HG03108 (cell line): ENCODE measurements around the gene TGM5.
A peak's percentile ranks its signal among the peaks of the same experiment; 100 is the strongest.
"Not testable (repeated sequence)": the region's sequence is repeated elsewhere in the genome, so short reads cannot be mapped to it uniquely, and the experiment has no call there.

ENCODE experiments used
- ATAC-seq: cut with Tn5 transposase; IDR thresholded peaks from one replicate; pipeline ENCODE4 v1.9.1; 2021; ENCODE audit warnings: moderate library complexity; ENCODE audit not compliant: unreplicated experiment

Gene TGM5

DNA sequence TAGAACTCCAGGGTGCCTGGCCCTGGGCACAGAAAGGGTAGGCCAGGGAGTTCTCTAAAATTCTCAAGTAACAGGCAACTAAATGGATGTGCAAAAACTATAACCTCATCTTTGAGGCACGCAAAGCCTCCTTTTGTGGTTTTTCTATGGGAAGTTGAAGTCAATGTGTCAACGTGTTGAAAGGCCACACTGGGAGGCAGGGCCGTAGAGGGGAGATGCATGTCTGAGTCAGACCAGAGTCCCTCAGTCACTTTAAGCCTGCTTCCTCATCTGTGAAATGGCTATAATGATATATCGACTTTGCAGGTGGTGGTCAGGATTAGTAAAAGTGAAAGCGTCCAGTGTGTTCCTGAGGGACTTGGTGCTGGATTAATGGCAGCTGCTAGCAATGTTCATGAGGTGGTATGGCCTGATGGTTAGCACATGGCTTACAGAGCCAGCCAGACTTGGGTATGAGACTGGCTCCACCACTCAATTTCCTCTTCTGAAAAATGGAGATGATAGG lies 17.0 kb downstream of the TGM5 start:
- ATAC-seq = peak; percentile 32

DNA sequence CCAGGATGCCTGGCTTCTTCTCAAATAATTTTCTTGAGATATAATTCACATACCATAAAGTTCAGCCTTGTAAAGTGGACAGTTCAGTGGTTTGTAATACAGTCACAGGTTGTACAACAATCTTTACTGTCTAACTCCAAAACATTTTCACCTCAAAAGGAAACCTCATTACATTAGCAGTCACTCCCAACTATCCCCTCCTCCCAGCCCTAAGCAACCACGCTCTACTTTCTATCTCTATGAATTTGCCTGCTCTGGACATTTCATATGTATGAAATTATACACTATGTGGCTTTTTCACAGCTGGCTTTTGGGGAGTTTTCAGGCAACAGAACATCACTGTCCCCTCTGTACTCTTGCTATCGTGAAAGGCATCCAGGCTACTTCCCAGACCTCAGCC lies 17.5 kb downstream of the TGM5 start:
- ATAC-seq = peak; percentile 2

DNA sequence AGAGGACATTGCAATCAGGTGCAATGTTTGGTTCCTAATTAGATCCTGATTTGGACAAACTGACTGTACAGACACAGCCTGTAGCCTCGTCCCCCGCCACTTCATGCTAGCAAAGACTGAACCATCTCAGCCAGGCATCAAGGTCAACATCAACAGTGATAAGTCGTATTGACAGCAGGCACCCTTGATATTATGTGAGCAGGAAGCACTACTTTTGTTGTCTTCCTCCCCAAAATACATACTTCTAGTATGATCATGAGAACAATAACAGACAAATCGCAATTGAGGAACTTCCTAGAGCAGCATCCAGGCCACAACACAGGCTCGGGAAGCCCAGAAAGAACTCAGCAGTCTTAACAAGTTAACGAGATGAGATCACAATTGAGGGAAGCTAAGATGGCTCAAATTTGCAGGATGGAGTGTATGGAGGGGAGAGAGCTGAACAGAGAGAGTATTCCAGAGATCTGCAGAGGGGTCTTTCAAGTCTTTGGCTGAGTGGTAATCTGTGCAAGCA lies 20.4 kb downstream of the TGM5 start:
- ATAC-seq = no peak

DNA sequence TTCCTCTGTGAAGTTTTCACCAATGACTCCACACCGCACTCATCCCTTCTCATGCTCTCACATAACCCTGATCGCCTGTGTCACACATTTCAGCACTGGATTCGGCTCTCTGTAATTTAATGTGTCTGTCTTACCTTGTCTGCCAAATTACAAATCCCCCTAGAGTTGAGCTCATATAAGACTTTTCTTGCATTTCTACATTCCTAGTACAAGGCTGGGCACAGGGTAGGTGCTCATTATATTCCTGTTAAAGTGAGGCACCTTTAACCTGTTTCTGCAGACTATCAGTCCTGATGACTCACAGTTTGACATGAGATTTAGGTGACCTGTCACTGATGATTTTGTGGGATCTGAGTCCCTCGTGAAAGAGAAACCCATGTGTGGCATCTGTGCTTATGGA lies 22.6 kb downstream of the TGM5 start:
- no peak for ATAC-seq

DNA sequence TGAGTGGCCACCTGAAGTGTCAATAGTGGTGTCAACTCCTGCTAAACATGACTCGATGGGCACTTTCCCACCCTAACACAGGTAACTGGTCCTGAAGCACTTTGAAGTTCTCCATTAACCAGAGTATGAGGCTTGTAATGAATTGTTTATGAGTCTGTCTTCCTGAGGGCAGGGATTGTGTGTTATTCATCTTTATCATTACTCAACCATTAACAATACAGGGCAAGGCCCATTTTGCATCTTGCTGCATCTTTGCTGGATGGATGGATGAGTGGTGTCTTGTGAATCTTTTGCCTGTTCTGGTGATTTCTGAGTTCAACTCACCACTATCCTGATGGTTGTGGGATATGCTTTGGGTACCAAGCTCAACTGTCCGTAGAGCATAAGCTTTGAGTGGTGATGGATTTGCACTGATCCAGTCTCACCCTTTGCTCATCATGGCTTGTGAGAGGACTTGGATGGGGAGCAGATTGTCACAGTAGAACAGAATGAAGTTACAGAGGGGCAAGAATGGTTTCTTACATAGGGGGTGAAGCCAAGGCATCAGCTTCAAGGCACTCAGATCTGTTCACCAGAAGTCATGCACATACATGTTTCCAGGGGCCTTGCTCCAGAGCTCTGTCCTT lies 23.6 kb downstream of the TGM5 start:
- ATAC-seq = no peak

DNA sequence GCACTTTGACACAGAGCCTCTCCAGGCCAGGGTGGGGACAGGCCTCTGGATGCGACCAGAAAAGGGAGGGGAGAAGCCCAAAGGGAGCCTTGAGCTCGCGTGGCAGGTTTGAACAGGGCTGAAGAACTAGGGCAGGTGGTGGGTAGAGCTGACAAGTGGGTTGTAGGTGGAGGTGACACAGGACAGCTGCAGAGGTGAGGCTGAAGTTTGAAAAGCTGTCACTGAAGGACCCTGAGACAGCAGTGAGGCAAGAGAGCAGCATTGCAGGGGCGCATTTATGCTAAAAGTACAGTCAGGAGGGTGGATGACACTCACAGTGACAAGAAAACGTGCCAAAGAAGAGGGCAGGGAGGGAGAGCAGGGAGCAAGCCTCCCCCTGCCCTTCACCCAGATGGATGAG lies 24.1 kb downstream of the TGM5 start:
- ATAC-seq = no peak

DNA sequence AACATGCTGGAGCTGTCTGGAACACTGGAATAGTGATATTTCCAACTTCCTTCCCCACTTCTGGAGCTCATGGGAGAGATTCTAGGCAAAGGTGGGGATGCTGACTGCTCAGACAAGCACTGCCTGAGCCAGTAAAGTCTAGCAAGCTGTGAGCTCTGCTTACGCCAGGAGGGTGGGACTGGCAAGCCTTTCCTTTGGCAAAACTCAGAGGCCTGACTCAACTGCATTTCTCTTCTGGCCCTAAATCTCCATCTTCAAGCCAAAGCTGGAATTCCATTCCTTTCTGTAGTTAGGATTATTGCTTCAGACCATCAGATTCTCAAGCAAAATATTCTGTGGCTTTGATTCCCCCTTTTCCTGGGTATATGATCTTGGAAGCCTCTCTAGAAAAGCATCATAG lies 25.6 kb downstream of the TGM5 start:
- no peak for ATAC-seq

DNA sequence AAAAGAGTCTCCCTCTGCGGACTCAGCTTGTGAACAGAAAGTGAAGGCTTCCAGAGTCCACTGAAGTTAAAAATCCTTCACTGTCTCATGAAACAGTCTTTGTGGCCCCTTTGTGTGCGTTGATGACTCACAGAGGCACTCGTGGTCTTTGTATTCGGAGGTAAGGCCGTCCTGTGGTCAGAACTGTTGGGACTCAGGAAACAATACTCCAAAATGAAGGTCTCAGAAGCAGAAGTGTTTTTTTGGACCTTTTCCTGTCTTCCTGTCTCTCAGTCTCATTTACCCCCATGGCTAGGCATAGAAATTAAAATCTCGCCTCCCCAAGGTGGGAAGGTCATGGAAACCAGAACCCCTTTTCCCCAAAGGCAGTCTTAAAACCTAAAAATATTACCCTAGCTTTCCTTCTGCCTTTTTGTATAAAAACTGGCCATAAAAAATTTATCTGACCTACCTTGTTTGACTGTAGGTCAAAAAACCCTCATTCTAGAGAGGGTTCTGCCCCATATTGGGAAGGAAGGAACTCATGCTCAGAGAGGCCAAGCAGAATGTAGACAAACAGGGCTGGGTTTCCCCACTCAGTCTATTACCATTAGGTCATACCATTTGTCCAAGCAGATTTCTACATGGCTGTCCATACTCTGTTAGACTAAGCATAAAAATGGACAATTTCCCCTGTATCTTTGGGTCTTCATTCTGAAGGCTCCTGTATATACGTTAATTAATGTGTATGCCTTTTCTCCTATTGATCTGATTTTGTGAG lies 26.8 kb downstream of the TGM5 start:
- no peak for ATAC-seq

DNA sequence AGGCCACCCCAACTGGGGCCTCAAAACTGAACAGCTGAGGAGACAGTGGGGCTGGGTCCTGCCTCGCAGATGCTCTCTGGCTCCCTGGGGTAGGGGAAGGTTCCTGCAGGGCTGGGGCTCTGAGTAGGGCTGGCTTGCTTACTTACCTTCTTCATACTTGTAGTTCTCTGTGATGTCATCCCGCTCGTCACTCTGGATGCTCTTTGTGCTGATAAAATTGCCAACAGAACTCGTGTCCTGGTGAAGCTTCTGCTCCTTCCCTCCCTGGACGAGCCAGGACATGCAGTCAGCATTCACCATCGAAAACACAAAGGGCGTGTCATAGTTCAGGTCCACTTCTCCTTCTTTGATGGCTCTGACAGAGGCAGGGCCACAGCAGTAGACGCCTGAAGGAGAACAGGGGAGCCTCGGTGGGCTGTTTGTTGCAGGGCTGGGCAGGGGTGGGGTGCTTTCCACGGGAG lies 28.0 kb downstream of the TGM5 start:
- no peak for ATAC-seq

DNA sequence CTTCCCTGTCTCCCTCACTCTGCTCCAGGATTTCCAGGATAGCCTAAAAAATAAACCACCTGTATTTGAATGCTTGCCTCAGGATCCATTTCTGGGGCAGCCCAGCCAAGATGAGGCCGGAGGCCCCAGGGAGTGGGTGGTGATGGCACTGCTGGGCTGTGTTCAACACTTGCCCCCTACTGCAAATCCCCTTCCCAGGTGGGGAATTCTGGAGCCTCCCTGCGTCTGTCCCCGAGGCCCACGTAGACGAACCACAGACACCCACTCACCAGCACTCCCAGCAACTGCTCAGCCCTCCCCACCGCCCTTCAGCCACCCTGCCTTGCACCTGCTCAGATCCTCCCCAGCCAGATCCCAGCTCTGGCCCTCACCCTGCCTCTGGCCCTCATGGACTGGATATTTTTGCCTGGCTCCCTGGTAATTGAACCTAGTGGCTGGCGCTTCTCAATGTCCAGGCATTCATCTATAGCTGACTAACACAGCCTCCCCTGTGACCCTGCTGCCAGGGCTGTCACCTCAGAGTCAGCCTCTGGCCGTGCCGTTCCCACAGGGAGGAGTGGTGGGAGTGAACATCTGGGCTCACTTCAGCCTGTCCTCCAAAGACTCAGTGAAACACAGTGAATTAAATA lies 28.8 kb downstream of the TGM5 start:
- no peak for ATAC-seq

DNA sequence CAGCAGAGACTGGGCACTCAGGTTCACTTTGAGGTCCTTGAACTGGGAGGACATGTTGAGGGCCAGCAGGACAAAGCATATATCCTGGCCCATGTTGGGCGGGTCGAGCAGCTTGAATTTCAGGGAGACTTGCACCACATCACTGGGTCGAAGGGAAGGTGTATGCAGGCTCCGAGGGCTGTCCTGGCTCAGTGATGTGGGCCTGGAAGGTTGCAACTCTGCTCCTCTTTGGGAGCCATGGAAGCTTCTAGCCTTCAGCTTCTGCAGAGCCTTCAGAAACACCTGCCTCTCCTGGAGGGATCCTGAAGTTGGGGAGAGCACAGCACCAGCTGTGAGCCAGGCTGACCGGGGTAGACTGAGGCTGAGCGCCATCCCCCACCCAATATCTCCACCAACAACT lies 31.2 kb downstream of the TGM5 start:
- no peak for ATAC-seq

DNA sequence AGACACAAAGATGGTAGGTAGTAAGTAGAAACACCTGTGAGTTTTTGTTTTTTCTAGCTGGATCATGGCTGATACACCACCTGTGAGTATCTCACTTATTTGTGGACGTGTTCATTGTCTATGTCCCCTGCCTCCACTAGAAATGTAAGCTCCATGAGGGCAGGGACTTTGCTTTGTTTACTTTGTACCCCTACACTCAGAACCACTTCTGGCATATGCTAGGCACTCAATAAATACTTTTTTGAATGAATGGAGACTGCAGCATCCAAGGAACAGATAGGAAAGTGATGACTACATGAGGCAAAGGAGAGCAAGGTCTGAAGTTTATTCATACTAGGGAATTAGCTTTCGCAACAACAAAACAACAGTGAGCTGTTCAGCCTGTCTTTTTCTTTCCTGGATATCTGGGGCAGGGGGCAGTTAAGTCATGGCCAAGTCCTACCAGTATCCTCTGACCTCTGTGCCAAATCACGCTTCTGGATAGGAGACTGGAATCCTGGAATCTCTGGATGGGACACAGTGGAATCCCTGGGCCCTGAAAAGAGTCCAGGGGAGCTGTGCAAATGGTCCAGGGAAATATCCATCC lies 34.3 kb downstream of the TGM5 start:
- no peak for ATAC-seq

DNA sequence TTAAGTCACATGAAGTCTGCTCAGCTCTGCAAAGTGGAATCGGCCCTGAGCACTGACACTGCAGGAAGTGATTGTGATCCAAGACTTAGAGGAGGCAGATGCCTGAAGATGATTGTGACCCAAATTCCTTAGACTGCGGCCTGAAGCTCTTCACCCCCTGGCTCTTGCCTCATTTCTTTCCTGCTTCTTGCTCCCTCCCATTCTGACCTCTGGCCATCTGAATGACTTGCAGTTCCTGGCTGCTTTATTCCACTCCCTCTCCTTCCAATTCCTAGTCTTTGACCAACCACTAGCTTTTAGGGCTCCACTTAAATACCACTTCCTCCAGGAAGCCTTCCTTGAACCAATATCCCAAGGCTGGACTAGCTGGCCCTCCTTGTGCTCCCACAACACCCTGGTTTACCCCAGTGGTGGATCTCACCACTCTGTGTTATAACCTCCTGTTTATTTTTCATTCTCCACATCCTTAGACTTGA lies 36.0 kb downstream of the TGM5 start:
- no peak for ATAC-seq

DNA sequence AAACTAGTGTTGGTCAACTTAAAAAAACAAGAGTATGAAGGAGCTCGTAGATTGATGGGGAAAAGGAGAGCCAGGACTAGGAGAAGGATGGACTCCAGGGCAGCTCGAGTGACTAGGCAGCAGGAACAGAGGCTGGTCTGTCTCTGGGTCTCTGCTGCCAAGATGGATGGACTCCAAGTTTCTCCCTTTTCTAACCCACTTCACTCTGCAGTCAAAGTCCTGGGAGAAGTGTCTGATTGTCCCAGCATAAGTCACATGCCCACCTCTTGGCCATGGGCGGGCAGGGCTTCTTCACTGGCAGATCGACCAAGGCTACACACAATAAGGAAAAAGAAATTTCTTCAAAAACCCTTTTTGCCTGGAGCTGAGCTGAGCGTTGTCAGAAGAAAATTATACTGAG lies 36.8 kb downstream of the TGM5 start:
- ATAC-seq = no peak

DNA sequence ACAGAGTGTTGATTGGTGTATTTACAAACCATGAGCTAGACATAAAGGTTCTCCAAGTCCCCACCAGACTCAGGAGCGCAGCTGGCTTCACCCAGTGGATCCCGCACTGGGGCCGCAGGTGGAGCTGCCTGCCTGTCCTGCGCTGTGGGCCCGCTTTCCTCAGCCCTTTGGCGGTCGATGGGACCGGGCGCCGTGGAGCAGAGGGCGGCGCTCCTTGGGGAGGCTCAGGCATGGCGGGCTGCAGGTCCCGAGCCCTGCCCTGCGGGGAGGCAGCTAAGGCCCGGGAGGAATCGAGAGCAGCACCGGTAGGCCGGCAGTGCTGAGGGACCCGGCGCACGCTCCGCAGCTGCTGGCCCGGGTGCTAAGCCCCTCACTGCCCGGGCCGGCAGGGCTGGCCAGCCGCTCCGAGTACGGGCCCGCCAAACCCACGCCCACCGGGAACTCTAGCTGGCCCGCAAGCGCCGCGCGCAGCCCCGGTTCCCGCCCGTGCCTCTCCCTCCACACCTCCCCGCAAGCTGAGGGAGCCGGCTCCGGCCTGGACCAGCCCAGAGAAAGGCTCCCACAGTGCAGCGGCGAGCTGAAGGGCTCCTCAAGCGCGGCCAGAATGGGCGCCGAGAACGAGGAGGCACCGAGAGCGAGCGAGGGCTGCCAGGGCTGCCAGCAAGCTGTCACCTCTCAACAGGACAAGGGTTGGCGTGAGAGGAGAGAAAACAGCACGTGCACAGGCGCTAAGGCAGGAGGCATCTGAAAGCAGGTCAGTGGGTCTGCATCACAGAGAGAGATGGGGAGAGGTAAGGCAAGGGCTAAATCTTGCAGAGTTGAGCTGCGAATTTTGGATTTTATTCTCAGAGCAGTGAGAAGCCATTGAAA lies 40.1 kb downstream of the TGM5 start:
- no peak for ATAC-seq

DNA sequence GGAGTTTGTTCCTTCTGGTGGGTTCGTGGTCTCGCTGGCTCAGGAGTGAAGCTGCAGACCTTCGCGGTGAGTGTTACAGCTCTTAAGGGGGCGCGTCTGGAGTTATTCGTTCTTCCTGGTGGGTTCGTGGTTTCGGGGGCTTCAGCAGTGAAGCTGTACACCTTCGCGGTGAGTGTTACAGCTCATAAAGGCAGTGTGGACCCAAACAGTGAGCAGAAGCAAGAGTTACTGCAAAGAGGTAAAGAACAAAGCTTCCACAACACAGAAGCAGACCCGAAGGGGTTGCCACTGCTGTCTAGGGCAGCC lies 40.8 kb downstream of the TGM5 start:
- not testable (repeated sequence) for ATAC-seq

DNA sequence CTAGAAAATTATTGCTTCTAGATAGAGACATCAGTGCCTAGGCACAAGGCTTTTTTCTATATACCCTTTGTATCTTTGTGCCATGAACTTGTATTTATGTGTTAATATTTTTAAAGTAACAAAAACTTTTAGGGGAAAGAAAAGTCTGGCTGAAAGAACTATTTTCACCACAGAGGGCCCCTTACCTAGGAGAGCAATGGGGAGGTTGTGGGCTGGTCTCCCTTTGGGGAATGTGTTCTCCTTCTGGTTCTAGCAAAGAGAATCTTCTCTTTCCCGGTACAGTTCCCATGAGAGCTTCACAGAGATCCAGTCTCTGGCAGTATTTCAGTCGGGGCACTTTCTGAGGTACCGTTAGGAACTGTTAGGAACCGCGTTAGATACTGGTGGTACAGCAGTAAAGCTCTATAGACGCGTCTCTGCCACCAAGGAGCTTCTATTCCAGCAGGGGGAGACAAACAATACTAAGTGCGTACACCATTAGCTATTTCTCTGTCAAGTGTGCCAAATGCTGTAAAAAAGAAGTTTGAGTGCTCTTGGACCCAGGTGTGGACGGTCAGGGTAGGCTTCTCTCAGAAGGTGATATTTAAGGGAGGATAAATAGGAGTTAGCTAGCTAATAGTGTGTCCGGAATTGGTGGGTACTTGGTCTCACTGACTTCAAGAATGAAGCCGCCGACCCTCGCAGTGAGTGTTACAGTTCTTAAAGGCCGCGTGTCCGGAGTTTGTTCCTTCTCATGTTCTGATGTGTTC lies 41.4 kb downstream of the TGM5 start:
- no peak for ATAC-seq

DNA sequence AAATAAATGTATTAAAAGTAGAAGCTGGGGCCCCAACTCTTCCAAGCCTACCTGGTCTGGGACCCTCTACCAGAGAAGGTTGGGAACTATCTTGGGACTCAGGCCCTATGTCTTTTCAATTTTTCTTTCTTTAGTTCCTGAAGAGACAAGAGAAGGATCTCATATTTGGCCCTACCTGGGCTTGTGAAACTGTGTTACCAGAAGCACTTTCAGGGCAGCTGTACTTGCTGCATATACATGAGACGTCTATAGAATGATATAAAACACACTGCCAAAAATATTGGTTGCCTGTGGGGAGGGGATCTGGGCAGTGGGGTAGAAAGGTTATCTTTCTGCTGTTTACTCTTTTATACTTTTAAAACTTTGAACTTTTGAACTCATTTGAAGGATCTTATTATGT lies 45.3 kb downstream of the TGM5 start:
- ATAC-seq = no peak

DNA sequence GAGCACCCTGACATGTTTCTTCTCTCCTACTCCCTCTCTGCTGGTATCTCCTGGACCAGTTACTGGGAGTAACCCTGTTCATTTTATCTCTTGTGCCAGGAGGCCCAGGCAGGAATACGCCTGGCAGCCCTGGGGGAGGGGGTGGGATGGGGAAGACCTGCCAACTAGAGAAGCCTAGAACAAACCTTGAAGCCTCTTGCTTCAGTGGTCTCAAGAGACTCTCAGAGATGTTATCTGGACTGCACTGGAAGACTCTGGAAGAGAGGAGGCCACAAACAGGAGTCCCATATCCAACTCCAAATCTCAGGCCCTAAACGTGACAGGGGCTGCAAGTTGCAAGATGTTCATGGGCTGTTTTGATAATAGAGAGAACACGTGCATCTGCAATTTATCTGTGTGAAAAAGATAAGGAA lies 45.7 kb downstream of the TGM5 start, which contains the start of gene EPB42:
TSS of gene EPB42 (minus strand) at position 28 of the 413 bp plus-strand sequence. CDS start 193 bp downstream, outside the sequence.
- no peak for ATAC-seq
